Left lung (tissue), 10 donors: ENCODE measurements around the gene ZDBF2. TPM values are rescaled to one million over a fixed set of nuclear protein-coding genes. Genes with fewer than 3 reads are reported as not detected.
A peak's percentile ranks its signal among the peaks of the same experiment; 100 is the strongest.

Experiments
- ATAC-seq: fragments of 200-7000 bp; cut with Tn5 transposase; one replicate; pipeline ENCODE4 v1.9.1; 2020; ENCODE audit warnings: moderate library complexity
- DNase-seq, 4 donors: peaks; one replicate each; pipeline ENCODE4 v3.0.0-alpha.2; 2013 to 2020
- H3K27ac ChIP-seq, 2 donors: fragments of 200-600 bp; sonication (generic) in 1 of 2; one replicate each; pipeline versions ENCODE4 v1.5.0 to v1.8.0; 2020 to 2021
- H3K27me3 ChIP-seq, 2 donors: fragments of 200-600 bp; sonication (generic) in 1 of 2; one replicate each; pipeline versions ENCODE4 v1.5.0 to v1.8.0; 2020 to 2021
- H3K36me3 ChIP-seq, 2 donors: fragments of 200-600 bp; sonication (generic) in 1 of 2; one replicate each; pipeline versions ENCODE4 v1.5.0 to v1.8.0; 2020 to 2021
- H3K4me1 ChIP-seq, 2 donors: fragments of 200-600 bp; one replicate each; pipeline ENCODE4 v1.8.0; 2021
- H3K4me3 ChIP-seq, 2 donors: fragments of 200-600 bp; sonication (generic) in 1 of 2; one replicate each; pipeline versions ENCODE4 v1.5.0 to v1.8.0; 2020 to 2021; ENCODE audit warnings: mild to moderate bottlenecking in 1 of 2
- H3K9me3 ChIP-seq, 2 donors: fragments of 200-600 bp; sonication (generic) in 1 of 2; one replicate each; pipeline versions ENCODE4 v1.5.0 to v1.8.0; 2020 to 2021
- CTCF ChIP-seq, 2 donors: fragments of 200-600 bp; sonication (generic) in 1 of 2; IDR thresholded peaks; one replicate each; pipeline versions ENCODE4 v1.5.0 to v1.8.0; 2021; ENCODE audit warnings: antibody characterized with exemption in 2 of 2
- intact Hi-C, 2 donors: fragments of 100-400 bp; cut with DNase I; formaldehyde crosslinking; loops; one replicate each; pipeline versions ENCODE4 v1.11.2 to v1.14.2; 2022
- polyA plus RNA-seq, 6 donors: library from polyadenylated mRNA; unstranded; fragments of 120-200 nt; gene quantifications; one replicate each; pipeline ENCODE4 v1.2.1, GENCODE V29; 2013; ENCODE audit not compliant: insufficient read length in 6 of 6
- total RNA-seq, 2 donors: library from RNA; stranded (reverse); fragmentation: NEBNext Ultra II Directional; extraction: Animal tissue kit (Norgen Biotek cat#: 25700); gene quantifications; one replicate each; pipeline ENCODE4 v1.2.1, GENCODE V29; 2021
- donor health status: DM: no; HTN: yes; CAD: no.
- donor health status: DM: no; HTN: no; CAD: no.

The ZDBF2 gene
- total and polyA plus RNA-seq, 8 donors, result 5.3 to 8.8 (median 6.8) TPM

GRCh38 chr2:206267567-206267966 lies 6.9 kb upstream of the ZDBF2 start:
- intact Hi-C loops, result no loop called here
- no peaks in the 10 kb centered on the region for H3K4me1 ChIP-seq
- TF ChIP-seq CTCF (IDR thresholded peaks at IDR 0.05), result no peak
- no peak for DNase-seq
- no peaks in the 10 kb centered on the region for H3K36me3 ChIP-seq
- H3K27me3 ChIP-seq, result peaks cover 81 to 100% of the 10 kb centered on the region in 2 donors
- no peaks in the 10 kb centered on the region for H3K9me3 ChIP-seq
- no peak for ATAC-seq
- H3K4me3 ChIP-seq, result no peak overlapping the region
- no peak overlapping the region for H3K27ac ChIP-seq

DNA sequence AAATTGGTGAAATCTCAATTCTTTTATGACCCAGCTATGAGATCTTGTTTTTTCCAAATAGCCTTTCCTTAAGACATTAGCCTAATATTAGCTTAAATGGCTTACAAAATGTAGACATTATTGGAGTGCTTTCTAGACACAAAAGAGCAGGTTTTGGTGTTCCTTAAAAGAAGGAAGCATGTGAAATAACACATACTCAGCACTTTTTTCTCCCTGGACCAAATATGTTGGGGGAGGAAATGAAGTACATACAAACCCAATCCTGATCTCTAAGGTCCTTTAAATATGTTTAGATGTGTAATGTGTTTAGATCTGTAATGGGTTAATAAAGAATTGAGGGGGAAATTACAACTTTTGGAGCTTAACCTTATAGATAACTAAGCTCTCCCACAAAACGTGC lies 3.4 kb upstream of the ZDBF2 start:
- Histone ChIP-seq H3K27me3 (peaks cover 67 to 100% of the 10 kb centered on the region in 2 donors), H3K4me3 (no peak overlapping the region), H3K4me1 (peaks cover 0 to 8% of the 10 kb centered on the region in 2 donors), H3K36me3 (no peaks in the 10 kb centered on the region), H3K9me3 (no peaks in the 10 kb centered on the region), H3K27ac (no peak overlapping the region)
- no peak for ATAC-seq
- TF ChIP-seq CTCF (IDR thresholded peaks at IDR 0.05), result no peak
- intact Hi-C loops, result no loop called here
- no peak for DNase-seq

DNA sequence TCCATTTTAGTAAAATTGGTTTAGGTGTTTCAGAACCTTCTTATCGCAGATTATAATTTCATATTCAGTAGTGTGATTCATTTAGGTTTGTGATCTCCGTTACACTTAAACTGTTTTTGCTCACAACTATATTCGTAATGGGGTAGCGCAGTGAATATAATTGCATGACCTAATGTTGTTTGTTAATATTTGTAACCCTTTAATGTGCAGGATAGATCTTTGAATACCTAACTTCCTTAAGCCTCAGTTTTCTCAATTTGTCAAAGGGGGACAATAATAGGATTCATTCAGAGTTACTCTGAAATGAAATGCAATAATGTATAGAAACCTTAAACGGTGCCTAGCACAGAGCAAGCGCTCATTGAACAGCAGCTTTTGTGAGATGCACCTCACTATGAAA lies 558 bp upstream of the ZDBF2 start:
- peaks cover 0 to 8% of the 10 kb centered on the region in 2 donors for H3K4me1 ChIP-seq
- H3K9me3 ChIP-seq, result no peaks in the 10 kb centered on the region
- intact Hi-C loops, result no loop called here
- DNase-seq, result no peak
- peak overlapping the region; percentile 50 to 58 for H3K4me3 ChIP-seq
- H3K36me3 ChIP-seq, result no peaks in the 10 kb centered on the region
- H3K27me3 ChIP-seq, result peaks cover 74 to 100% of the 10 kb centered on the region in 2 donors
- ATAC-seq, result no peak
- no peak overlapping the region for H3K27ac ChIP-seq
- no peak for TF ChIP-seq CTCF (IDR thresholded peaks at IDR 0.05)

DNA sequence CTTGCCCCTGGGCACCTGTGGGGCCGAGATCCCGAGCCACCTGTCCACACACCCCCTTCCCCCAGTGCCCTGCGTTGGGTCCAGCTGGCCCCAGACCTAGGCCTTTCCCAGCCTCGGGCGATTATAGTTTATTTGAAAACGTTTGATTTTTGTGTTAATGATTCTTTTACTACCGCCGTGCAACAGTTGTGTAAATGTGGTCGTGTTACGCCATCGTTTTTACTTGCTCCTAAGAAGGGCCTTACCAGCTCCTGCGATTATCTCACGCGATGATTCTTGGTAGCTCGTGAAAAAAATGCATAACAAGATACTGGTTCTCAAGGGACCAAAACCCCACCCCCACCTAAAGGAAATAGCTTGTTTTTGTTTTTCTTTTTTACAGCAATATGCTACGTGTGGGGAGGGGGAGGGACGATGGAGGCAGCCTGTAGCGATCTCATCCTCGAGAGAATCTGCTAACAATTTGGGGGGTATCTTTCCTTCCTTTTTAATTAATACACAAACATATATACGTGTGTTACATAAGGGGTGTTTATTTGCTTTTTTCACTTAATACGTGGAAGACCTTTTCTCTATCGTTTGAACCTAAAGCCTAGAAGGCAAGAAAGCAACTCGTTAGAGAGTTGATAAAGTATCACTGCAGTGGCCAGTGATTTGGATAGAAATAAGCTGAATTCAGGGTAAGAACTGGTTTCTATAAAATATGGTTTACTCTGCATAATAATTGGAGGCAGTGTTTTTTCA lies 1.0 kb downstream of the ZDBF2 start:
- peak; percentile 45 for ATAC-seq
- peak in 2 of 4 donors; percentile 23 to 25 for DNase-seq
- intact Hi-C loops, result no loop called here
- peaks cover 63 to 97% of the 10 kb centered on the region in 2 donors for H3K27me3 ChIP-seq
- peaks cover 0 to 8% of the 10 kb centered on the region in 2 donors for H3K4me1 ChIP-seq
- no peaks in the 10 kb centered on the region for H3K36me3 ChIP-seq
- peak overlapping the region; percentile 50 to 58 for H3K4me3 ChIP-seq
- no peak for TF ChIP-seq CTCF (IDR thresholded peaks at IDR 0.05)
- H3K27ac ChIP-seq, result no peak overlapping the region
- no peaks in the 10 kb centered on the region for H3K9me3 ChIP-seq

DNA sequence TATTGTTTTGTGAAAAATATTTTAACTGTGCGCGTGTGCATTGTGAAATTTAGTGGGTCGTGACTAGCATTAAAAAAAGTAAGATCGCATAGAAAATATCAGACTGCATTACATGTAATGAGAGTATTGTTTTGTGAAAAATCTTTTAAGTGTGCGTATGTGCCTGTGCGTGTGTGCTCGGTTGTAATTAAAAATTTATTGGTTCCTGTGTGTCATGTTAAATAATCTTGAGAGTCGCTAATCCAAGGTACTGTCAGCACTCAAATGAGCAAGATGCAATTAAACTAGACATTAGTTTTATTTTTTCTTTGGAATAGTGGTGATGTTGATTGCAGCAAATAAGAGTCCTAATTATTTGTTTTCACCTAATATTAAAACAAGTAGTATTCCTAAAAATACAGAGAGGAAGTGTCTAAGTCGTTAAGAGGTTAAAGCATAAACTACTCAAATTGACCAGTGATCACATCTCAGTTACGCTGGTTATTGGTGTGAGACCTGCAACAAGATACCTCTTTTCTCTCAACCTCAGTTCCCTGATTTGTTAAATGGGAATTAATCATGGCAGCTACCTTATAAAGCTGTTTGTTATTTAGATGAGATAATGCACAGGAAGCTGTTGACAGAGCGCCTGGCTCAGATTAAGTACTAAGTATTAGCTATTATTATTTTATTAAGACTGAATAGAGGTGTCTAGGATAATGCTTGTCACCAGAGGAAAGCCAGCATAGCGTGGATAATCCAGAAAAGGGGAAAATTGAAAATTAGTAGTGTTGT lies 1.9 kb downstream of the ZDBF2 start:
- H3K4me3 ChIP-seq, result peak overlapping the region in 1 of 2 donors; percentile 58

More for the DNA sequence above, 1.9 kb downstream of the ZDBF2 start:
- no peak overlapping the region for H3K27ac ChIP-seq
- H3K4me1 ChIP-seq, result peaks cover 0 to 8% of the 10 kb centered on the region in 2 donors
- no peaks in the 10 kb centered on the region for H3K36me3 ChIP-seq
- H3K27me3 ChIP-seq, result peaks cover 61 to 88% of the 10 kb centered on the region in 2 donors
- intact Hi-C loops, result no loop called here
- TF ChIP-seq CTCF (IDR thresholded peaks at IDR 0.05), result no peak
- ATAC-seq (no peak), DNase-seq (no peak)
- no peaks in the 10 kb centered on the region for H3K9me3 ChIP-seq
